Astrocyte (in vitro differentiated cells and primary cell): ENCODE measurements around the gene ECE1. TPM values are rescaled to one million over a fixed set of nuclear protein-coding genes. Genes with fewer than 3 reads are reported as not detected.
"Not testable (repeated sequence)": the region's sequence is repeated elsewhere in the genome, so short reads cannot be mapped to it uniquely, and the experiment has no call there.

Experiments used
- DNase-seq: peaks from one replicate; pipeline ENCODE4 v3.0.0-alpha.2; 2010; ENCODE audit warnings: low read depth
- FAIRE-seq: peaks from 2 replicates; lab custom pipeline; 2011; peaks lifted over from hg19 to GRCh38; lab: Jason Lieb, UNC
- H2AFZ ChIP-seq: 2 replicates; pipeline ENCODE4 v1.6.0; 2012; ENCODE audit warnings: low read depth, low read length, inconsistent platforms
- H3K27ac ChIP-seq: 2 replicates; pipeline ENCODE4 v1.5.1; 2011; ENCODE audit warnings: low read depth, low read length, inconsistent platforms
- H3K27me3 ChIP-seq: 2 replicates; pipeline ENCODE4 v1.6.0; 2011; ENCODE audit warnings: low read length, inconsistent platforms; ENCODE audit not compliant: insufficient read depth
- H3K36me3 ChIP-seq: 2 replicates; pipeline ENCODE4 v1.5.1; 2011; ENCODE audit warnings: low read length, inconsistent platforms; ENCODE audit not compliant: insufficient read depth
- H3K4me1 ChIP-seq: 2 replicates; pipeline ENCODE4 v1.5.1; 2011; ENCODE audit warnings: low read length, inconsistent platforms; ENCODE audit not compliant: insufficient read depth
- H3K4me2 ChIP-seq: 2 replicates; pipeline ENCODE4 v1.6.0; 2012; ENCODE audit warnings: low read length, inconsistent platforms
- H3K4me3 ChIP-seq: 2 replicates; pipeline ENCODE4 v1.5.1; 2011; ENCODE audit warnings: low read depth, mild to moderate bottlenecking, low read length, inconsistent platforms; ENCODE audit not compliant: insufficient read depth
- H3K79me2 ChIP-seq: 2 replicates; pipeline ENCODE4 v1.6.0; 2012; ENCODE audit warnings: mild to moderate bottlenecking, low read length, inconsistent platforms; ENCODE audit not compliant: insufficient read depth
- H3K9ac ChIP-seq: 2 replicates; pipeline ENCODE4 v1.6.0; 2012; ENCODE audit warnings: mild to moderate bottlenecking, low read length, inconsistent platforms
- H3K9me3 ChIP-seq: 2 replicates; pipeline ENCODE4 v1.5.1; 2012; ENCODE audit warnings: low read depth, mild to moderate bottlenecking, low read length, inconsistent platforms; ENCODE audit not compliant: insufficient read depth
- H4K20me1 ChIP-seq: 2 replicates; pipeline ENCODE4 v1.6.0; 2012; ENCODE audit warnings: low read length, inconsistent platforms; ENCODE audit not compliant: insufficient read depth
- H3K27ac Mint-ChIP-seq: one replicate; pipeline ENCODE4 v1.8.0; 2021; ENCODE audit warnings: mild to moderate bottlenecking, mixed read lengths; ENCODE audit not compliant: unreplicated experiment
- H3K27me3 Mint-ChIP-seq: one replicate; pipeline ENCODE4 v1.8.0; 2021; ENCODE audit warnings: low read depth, mixed read lengths; ENCODE audit not compliant: unreplicated experiment
- H3K36me3 Mint-ChIP-seq: one replicate; pipeline ENCODE4 v1.8.0; 2021; ENCODE audit warnings: low read depth, mixed read lengths; ENCODE audit not compliant: unreplicated experiment
- H3K4me1 Mint-ChIP-seq: one replicate; pipeline ENCODE4 v1.8.0; 2021; ENCODE audit warnings: low read depth, mixed read lengths; ENCODE audit not compliant: unreplicated experiment
- H3K4me3 Mint-ChIP-seq: one replicate; pipeline ENCODE4 v1.8.0; 2021; ENCODE audit warnings: mild to moderate bottlenecking, moderate library complexity, mixed read lengths; ENCODE audit not compliant: unreplicated experiment
- H3K9me3 Mint-ChIP-seq: one replicate; pipeline ENCODE4 v1.8.0; 2021; ENCODE audit warnings: mild to moderate bottlenecking, mixed read lengths; ENCODE audit not compliant: unreplicated experiment
- EZH2 ChIP-seq: IDR thresholded peaks from 2 replicates; pipeline ENCODE4 v1.6.1; 2012; ENCODE audit warnings: mild to moderate bottlenecking, low read length, inconsistent platforms; ENCODE audit not compliant: insufficient read depth
- total RNA-seq: library from RNA; stranded (reverse); gene quantifications from 2 replicates; pipeline ENCODE4 v1.2.1, GENCODE V29; 2021
- TF ChIP-seq, protein P1 (sequence below): IDR thresholded peaks from 2 replicates; pipeline ENCODE4 v1.5.1; 2011; ENCODE audit warnings: low read depth, mild to moderate bottlenecking, inconsistent platforms, low read length, moderate library complexity; ENCODE audit not compliant: insufficient read depth

The ECE1 gene
- total RNA-seq, 1 donor from 2014 or later = 172 TPM

DNA sequence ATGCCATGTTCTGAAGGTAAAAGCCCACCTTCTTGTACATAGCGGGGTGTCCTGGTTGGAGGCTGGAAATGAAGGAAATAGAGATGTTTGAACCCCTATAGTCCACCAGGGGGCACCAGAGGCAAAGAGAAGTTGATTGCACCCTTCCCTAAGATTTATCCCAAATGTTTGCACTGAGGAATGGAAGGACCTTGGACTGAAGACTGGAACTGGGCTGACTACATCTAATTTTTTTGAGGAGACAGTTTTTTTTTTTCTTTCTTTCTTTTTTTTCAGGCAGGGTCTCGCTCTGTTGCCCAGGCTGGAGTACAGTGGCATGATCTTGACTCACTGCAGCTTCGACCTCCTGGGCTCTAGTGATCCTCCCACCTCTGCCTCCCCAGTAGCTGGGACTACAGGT lies 58.2 kb downstream of the ECE1 start:
- Histone ChIP-seq H3K79me2 (no peaks in the 10 kb centered on the region), H3K9me3 (no peaks in the 10 kb centered on the region), H3K9ac (no peak overlapping the region), H3K4me2 (no peak overlapping the region), H4K20me1 (no peaks in the 10 kb centered on the region), H3K4me1 (peaks cover 8% of the 10 kb centered on the region), H3K36me3 (peaks cover 26% of the 10 kb centered on the region), H2AFZ (no peak overlapping the region), H3K27ac (no peak overlapping the region), H3K4me3 (no peak overlapping the region), H3K27me3 (no peaks in the 10 kb centered on the region)
- Mint-ChIP-seq H3K27me3 (no peaks in the 10 kb centered on the region), H3K36me3 (peaks cover 20% of the 10 kb centered on the region), H3K27ac (no peak overlapping the region), H3K9me3 (no peaks in the 10 kb centered on the region), H3K4me1 (peaks cover 2% of the 10 kb centered on the region), H3K4me3 (no peak overlapping the region)
- TF ChIP-seq EZH2 = no peak
- TF ChIP-seq, protein P1, sequence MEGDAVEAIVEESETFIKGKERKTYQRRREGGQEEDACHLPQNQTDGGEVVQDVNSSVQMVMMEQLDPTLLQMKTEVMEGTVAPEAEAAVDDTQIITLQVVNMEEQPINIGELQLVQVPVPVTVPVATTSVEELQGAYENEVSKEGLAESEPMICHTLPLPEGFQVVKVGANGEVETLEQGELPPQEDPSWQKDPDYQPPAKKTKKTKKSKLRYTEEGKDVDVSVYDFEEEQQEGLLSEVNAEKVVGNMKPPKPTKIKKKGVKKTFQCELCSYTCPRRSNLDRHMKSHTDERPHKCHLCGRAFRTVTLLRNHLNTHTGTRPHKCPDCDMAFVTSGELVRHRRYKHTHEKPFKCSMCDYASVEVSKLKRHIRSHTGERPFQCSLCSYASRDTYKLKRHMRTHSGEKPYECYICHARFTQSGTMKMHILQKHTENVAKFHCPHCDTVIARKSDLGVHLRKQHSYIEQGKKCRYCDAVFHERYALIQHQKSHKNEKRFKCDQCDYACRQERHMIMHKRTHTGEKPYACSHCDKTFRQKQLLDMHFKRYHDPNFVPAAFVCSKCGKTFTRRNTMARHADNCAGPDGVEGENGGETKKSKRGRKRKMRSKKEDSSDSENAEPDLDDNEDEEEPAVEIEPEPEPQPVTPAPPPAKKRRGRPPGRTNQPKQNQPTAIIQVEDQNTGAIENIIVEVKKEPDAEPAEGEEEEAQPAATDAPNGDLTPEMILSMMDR = peak; percentile 83
- DNase-seq (no peak), FAIRE-seq (peak; percentile 60)

DNA sequence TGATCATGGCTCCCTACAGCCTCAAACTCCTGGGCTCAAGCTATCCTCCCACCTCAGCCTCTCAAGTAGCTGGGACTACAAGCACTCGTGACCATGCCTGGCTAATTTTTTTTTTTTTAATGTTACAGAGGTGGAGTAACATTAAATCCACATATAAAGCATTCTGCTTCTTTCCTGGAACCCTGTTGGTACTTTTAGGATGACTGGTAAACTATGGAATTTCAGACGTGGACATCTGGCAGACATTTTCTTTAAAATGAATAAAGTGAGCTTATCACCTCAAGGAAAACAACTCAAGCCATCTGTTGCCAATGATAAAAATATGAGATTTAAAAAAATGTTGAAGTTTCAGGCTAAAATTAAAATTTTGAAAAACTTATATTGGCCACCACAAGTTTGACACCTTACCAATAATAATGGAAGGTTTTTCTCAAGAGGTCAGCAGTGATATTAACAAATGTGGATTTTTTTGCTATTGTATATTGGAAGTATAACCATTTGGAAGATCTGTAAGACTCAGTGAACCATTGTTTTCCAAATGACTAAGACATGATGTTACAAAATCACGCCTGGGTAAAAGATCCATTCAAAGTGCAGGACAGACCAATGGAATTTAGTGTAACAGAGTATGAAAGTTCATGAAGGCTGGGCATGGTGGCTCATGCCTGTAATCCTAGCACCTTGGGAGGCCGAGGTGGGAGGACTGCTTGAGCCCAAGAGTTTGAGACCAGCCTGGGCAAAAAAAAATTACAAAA lies 60.8 kb downstream of the ECE1 start:
- no peak overlapping the region for H3K9ac ChIP-seq
- H3K4me1 ChIP-seq = peaks cover 8% of the 10 kb centered on the region
- no peak overlapping the region for H3K4me2 ChIP-seq
- no peak for FAIRE-seq
- no peaks in the 10 kb centered on the region for H3K27me3 ChIP-seq
- peaks cover 2% of the 10 kb centered on the region for H3K4me1 Mint-ChIP-seq
- no peaks in the 10 kb centered on the region for H3K79me2 ChIP-seq
- peak; percentile 67 for DNase-seq
- peaks cover 12% of the 10 kb centered on the region for H3K36me3 ChIP-seq
- H2AFZ ChIP-seq = no peak overlapping the region
- no peak overlapping the region for H3K4me3 ChIP-seq
- H3K27me3 Mint-ChIP-seq = no peaks in the 10 kb centered on the region
- H3K27ac ChIP-seq = peak overlapping the region; percentile 62
- H3K9me3 Mint-ChIP-seq = no peaks in the 10 kb centered on the region
- H3K9me3 ChIP-seq = no peaks in the 10 kb centered on the region
- peaks cover 24% of the 10 kb centered on the region for H3K36me3 Mint-ChIP-seq
- no peak overlapping the region for H3K27ac Mint-ChIP-seq
- no peak for TF ChIP-seq EZH2
- TF ChIP-seq, protein P1 = no peak
- no peaks in the 10 kb centered on the region for H4K20me1 ChIP-seq
- H3K4me3 Mint-ChIP-seq = no peak overlapping the region

DNA sequence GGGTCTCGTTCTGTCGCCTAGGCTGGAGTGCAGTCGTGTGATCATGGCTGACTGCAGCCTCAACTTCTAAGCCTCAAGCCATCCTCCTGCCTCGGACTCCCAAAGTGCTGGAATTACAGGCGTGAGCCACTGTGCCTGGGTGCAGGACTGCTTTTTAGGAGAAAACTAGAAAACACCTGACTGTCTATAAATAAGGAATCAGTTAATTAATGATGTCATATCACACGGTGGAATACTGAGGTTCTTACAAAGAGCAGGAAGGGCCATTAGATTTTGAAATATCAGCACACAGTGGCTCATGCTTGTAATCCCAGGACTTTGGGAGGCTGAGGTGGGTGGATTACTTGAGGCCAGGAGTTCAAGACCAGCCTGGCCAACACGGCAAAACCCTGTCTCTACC lies 62.0 kb downstream of the ECE1 start:
- not testable (repeated sequence) for H3K27me3 ChIP-seq, H3K9ac ChIP-seq, H2AFZ ChIP-seq, H3K9me3 ChIP-seq, H3K4me3 ChIP-seq, H3K4me3 Mint-ChIP-seq, H3K4me1 Mint-ChIP-seq, H3K9me3 Mint-ChIP-seq, H4K20me1 ChIP-seq, H3K27me3 Mint-ChIP-seq, H3K27ac ChIP-seq, DNase-seq, H3K79me2 ChIP-seq, FAIRE-seq, H3K4me1 ChIP-seq, H3K27ac Mint-ChIP-seq, H3K4me2 ChIP-seq
- peaks cover 11% of the 10 kb centered on the region for H3K36me3 ChIP-seq
- peaks cover 23% of the 10 kb centered on the region for H3K36me3 Mint-ChIP-seq
